Measurements from ENCODE around the gene POM121L2.

POM121L2 gene

DNA sequence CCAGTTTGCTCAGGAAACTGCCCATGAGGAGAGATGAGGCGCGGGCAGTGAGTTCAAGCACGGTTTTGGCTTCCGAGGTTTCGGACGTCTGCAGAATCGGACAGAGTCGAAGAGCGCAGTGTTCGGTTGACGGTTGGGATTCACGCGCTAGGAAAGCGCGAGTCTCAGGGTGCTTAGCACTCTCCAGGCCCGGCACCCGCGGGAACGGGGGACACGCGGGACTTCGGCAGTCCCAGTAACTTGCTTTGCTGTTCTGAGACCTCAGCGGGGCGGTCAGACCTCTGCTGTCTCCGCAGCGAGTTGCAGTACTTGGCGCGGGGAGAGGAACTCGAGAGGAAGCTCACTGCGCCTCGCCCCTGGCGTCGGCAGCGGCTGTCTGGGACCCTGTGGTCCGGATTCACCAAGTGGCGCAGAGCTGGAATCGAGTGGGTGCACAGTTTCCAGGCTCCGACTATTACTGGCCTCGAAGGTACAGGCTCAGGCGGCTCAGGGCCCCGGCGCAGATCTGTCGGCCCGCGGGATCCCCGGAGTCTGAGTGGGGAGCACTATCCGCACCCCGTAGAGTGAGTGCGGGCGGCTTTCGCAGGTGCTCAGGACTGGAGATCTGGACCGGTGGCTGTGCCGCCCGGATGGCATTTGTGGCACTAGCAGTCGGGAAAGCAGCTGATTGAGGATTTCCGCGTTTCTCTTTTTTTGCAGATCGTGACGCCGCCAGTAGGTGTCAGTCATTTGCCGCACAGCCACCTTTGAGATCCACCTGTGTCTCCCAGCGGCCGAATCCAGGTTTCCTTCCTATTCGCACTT is at the start of gene POM121L2:
Gene POM121L2, minus strand, starts transcription at position 128 of the 804 bp plus-strand sequence. Its CDS starts 103 bp downstream, at position 25.
- Histone ChIP-seq H3K4me3 (peak within 1 kb of the TSS; percentile 68), H3K27ac (no peak within 1 kb of the TSS)
- no peak for DNase-seq (ENCODE audit: low spot score)
- TF ChIP-seq CTCF (IDR thresholded peaks at IDR 0.05) = no peak

DNA sequence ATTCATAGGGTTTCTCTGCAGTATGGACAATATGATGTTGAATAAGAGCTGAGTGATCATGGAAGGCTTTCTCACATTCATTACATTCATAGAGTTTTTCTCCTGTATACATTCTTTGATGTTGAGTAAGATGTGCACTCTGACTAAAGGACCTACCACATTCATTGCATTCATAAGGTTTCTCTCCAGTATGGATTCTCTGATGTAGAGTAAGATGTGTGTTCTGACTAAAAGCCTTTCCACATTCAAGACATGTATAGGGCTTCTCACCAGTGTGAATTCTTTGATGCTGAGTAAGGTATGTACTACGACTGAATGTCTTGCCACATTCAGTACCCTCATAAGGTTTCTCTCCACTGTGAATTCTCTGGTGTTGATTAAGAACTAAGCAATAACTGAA is 47.2 kb upstream of the POM121L2 start:
- no peak for DNase-seq (ENCODE audit: low spot score)
- Histone ChIP-seq H3K4me3 (no peak overlapping the region), H3K27ac (no peak overlapping the region)
- no peak for TF ChIP-seq CTCF (IDR thresholded peaks at IDR 0.05)

- no peak for DNase-seq (ENCODE audit: low spot score)
- no peak for TF ChIP-seq CTCF (IDR thresholded peaks at IDR 0.05)
- no peak overlapping the region for H3K27ac ChIP-seq
- H3K4me3 ChIP-seq = no peak overlapping the region
These were observed 46.7 kb upstream of the POM121L2 start for GRCh38 chr6:27358786-27359185.

DNA sequence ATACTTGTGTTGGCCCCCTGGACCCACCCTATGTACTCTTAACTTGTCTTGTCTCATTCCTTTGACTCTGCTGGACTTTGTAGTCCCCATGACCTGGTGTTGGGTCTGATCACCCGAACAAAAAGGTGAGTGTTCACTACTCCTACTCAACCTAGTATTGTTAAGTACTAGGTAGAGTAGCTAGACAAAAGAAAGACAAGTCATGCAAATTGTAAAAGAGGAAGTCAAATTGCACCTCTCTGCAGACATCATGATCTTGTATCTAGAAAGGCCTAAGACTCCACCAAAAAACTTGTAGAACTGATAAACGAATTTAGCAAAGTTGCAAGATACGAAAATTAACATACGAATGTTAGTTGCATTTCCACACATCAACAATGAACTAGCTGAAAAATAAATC is 40.8 kb upstream of the POM121L2 start:
- DNase-seq (ENCODE audit: low spot score) = no peak
- TF ChIP-seq CTCF (IDR thresholded peaks at IDR 0.05) = no peak
- H3K4me3 ChIP-seq = no peak overlapping the region
- H3K27ac ChIP-seq = no peak overlapping the region

- DNase-seq (ENCODE audit: low spot score) = no peak
- no peak for TF ChIP-seq CTCF (IDR thresholded peaks at IDR 0.05)
These were observed 22.1 kb upstream of the POM121L2 start for GRCh38 chr6:27334141-27334540.

GRCh38 chr6:27333642-27334040 is 21.6 kb upstream of the POM121L2 start:
- Histone ChIP-seq H3K4me3 (no peak overlapping the region), H3K27ac (no peak overlapping the region)
- DNase-seq (ENCODE audit: low spot score) = no peak
- TF ChIP-seq CTCF (IDR thresholded peaks at IDR 0.05) = no peak

More at GRCh38 chr6:27334141-27334540, 22.1 kb upstream of the POM121L2 start:
- Histone ChIP-seq H3K4me3 (no peak overlapping the region), H3K27ac (no peak overlapping the region)

Measured in coronary artery (tissue), 2 donors.